Activated CD8-positive, alpha-beta T cell treated with anti-CD3 and anti-CD28 coated beads, Interleukin-2, amount 10 ng/mL, durations not matched to agents 7 days and 5 days (primary cell): ENCODE data around the gene AMN. TPM values are rescaled to one million over a fixed set of nuclear protein-coding genes. Genes with fewer than 3 reads are reported as not detected.
A peak's percentile ranks its signal among the peaks of the same experiment; 100 is the strongest.

Experiments
- ATAC-seq: fragments of 150-1000 bp; cut with Tn5 transposase; one replicate; pipeline ENCODE4 v1.10.0; 2021; ENCODE audit warnings: moderate library complexity
- CTCF ChIA-PET: fragments of 350-600 bp; sonication (Branson Sonifier 250); formaldehyde crosslinking; loops from one replicate; lab custom pipeline; 2021; ENCODE audit warnings: antibody characterized with exemption; lab: Charles Lee
- POLR2A ChIA-PET: fragments of 350-600 bp; sonication (Branson Sonifier 250); formaldehyde crosslinking; loops from one replicate; lab custom pipeline; 2021; ENCODE audit warnings: antibody characterized with exemption; lab: Charles Lee
- DNase-seq: peaks from one replicate; pipeline ENCODE4 v3.0.0-alpha.2; 2020
- H3K27ac Mint-ChIP-seq: one replicate; pipeline ENCODE4 v1.8.0; 2021; ENCODE audit warnings: mild to moderate bottlenecking, mixed read lengths
- H3K27me3 Mint-ChIP-seq: one replicate; pipeline ENCODE4 v1.8.0; 2021; ENCODE audit warnings: low read depth, mixed read lengths
- H3K36me3 Mint-ChIP-seq: one replicate; pipeline ENCODE4 v1.8.0; 2021; ENCODE audit warnings: low read depth, mixed read lengths
- H3K4me1 Mint-ChIP-seq: one replicate; pipeline ENCODE4 v1.8.0; 2021; ENCODE audit warnings: low read depth, mixed read lengths
- H3K4me3 Mint-ChIP-seq: one replicate; pipeline ENCODE4 v1.8.0; 2021; ENCODE audit warnings: mild to moderate bottlenecking, mixed read lengths
- H3K9me3 Mint-ChIP-seq: one replicate; pipeline ENCODE4 v1.8.0; 2022; ENCODE audit warnings: mixed read lengths; ENCODE audit not compliant: insufficient read depth
- total RNA-seq, 2 experiments: library from RNA; stranded (reverse); gene quantifications; one replicate each; pipeline ENCODE4 v1.2.3, GENCODE V29; 2021

The AMN gene
- total RNA-seq, 2 experiments from 2014 or later: 0.91 to 0.95 TPM

- ChIA-PET POLR2A (no interaction called here), CTCF (interaction anchor here (1.2 to 1.4 kb wide), 2 partner anchors 126 to 205 kb away, joined by 5 read pairs; no protein-coding TSS in a partner anchor)
- ATAC-seq: peak; percentile 79
- peak overlapping the region; percentile 74 for H3K27ac Mint-ChIP-seq
- H3K36me3 Mint-ChIP-seq: peaks cover 31% of the 10 kb centered on the region
- no peaks in the 10 kb centered on the region for H3K27me3 Mint-ChIP-seq
- peak overlapping the region; percentile 19 for H3K4me3 Mint-ChIP-seq
- H3K9me3 Mint-ChIP-seq: no peaks in the 10 kb centered on the region
- peaks cover 29% of the 10 kb centered on the region for H3K4me1 Mint-ChIP-seq
- peak; percentile 60 for DNase-seq
Observed at GRCh38 chr14:102900631-102901571, 21.6 kb upstream of the AMN start.

- Mint-ChIP-seq H3K36me3 (peaks cover 28% of the 10 kb centered on the region), H3K4me3 (peak overlapping the region; percentile 19), H3K27ac (peak overlapping the region; percentile 74), H3K9me3 (no peaks in the 10 kb centered on the region), H3K27me3 (no peaks in the 10 kb centered on the region), H3K4me1 (peaks cover 29% of the 10 kb centered on the region)
- ATAC-seq: peak; percentile 61
- ChIA-PET POLR2A (no interaction called here), CTCF (interaction anchor here (1.2 to 1.4 kb wide), 2 partner anchors 127 to 205 kb away, joined by 5 read pairs; no protein-coding TSS in a partner anchor)
- DNase-seq: peak; percentile 27
Observed at GRCh38 chr14:102901633-102902032, 20.8 kb upstream of the AMN start.

- H3K36me3 Mint-ChIP-seq: peaks cover 30% of the 10 kb centered on the region
- H3K27ac Mint-ChIP-seq: peak overlapping the region; percentile 74
- no peak overlapping the region for H3K4me3 Mint-ChIP-seq
- ChIA-PET CTCF (interaction anchor here (1.2 to 1.4 kb wide), 2 partner anchors 128 to 206 kb away, joined by 5 read pairs; no protein-coding TSS in a partner anchor), POLR2A (no interaction called here)
- ATAC-seq: no peak
- H3K4me1 Mint-ChIP-seq: peaks cover 29% of the 10 kb centered on the region
- no peak for DNase-seq
- H3K27me3 Mint-ChIP-seq: no peaks in the 10 kb centered on the region
- no peaks in the 10 kb centered on the region for H3K9me3 Mint-ChIP-seq
Observed at GRCh38 chr14:102902086-102902485, 20.4 kb upstream of the AMN start.

GRCh38 chr14:102902523-102903247, 19.8 kb upstream of the AMN start:
- no peak for DNase-seq
- ChIA-PET CTCF (no interaction called here), POLR2A (no interaction called here)
- peak overlapping the region; percentile 74 for H3K27ac Mint-ChIP-seq
- peaks cover 30% of the 10 kb centered on the region for H3K36me3 Mint-ChIP-seq
- no peaks in the 10 kb centered on the region for H3K27me3 Mint-ChIP-seq
- peaks cover 29% of the 10 kb centered on the region for H3K4me1 Mint-ChIP-seq
- ATAC-seq: no peak
- H3K4me3 Mint-ChIP-seq: no peak overlapping the region
- no peaks in the 10 kb centered on the region for H3K9me3 Mint-ChIP-seq

- Mint-ChIP-seq H3K9me3 (no peaks in the 10 kb centered on the region), H3K27me3 (no peaks in the 10 kb centered on the region), H3K4me1 (peaks cover 29% of the 10 kb centered on the region), H3K36me3 (peaks cover 29% of the 10 kb centered on the region), H3K27ac (peak overlapping the region; percentile 74), H3K4me3 (no peak overlapping the region)
- ATAC-seq: no peak
- DNase-seq: no peak
- POLR2A ChIA-PET: no interaction called here
- CTCF ChIA-PET: no interaction called here
Observed at GRCh38 chr14:102903248-102903888, 19.1 kb upstream of the AMN start.

GRCh38 chr14:102903889-102904512, 18.5 kb upstream of the AMN start:
- H3K4me3 Mint-ChIP-seq: no peak overlapping the region
- DNase-seq: no peak
- no peaks in the 10 kb centered on the region for H3K27me3 Mint-ChIP-seq
- no peak for ATAC-seq
- peaks cover 24% of the 10 kb centered on the region for H3K36me3 Mint-ChIP-seq
- CTCF ChIA-PET: no interaction called here
- no peaks in the 10 kb centered on the region for H3K9me3 Mint-ChIP-seq
- peaks cover 24% of the 10 kb centered on the region for H3K4me1 Mint-ChIP-seq
- POLR2A ChIA-PET: no interaction called here
- H3K27ac Mint-ChIP-seq: peak overlapping the region; percentile 72

GRCh38 chr14:102905116-102906108, 17.1 kb upstream of the AMN start:
- peaks cover 18% of the 10 kb centered on the region for H3K4me1 Mint-ChIP-seq
- POLR2A ChIA-PET: no interaction called here
- no peak overlapping the region for H3K27ac Mint-ChIP-seq
- no peaks in the 10 kb centered on the region for H3K27me3 Mint-ChIP-seq
- CTCF ChIA-PET: no interaction called here
- no peaks in the 10 kb centered on the region for H3K9me3 Mint-ChIP-seq
- no peak for ATAC-seq
- H3K36me3 Mint-ChIP-seq: peaks cover 20% of the 10 kb centered on the region
- H3K4me3 Mint-ChIP-seq: no peak overlapping the region
- no peak for DNase-seq

- Mint-ChIP-seq H3K4me3 (no peak overlapping the region), H3K27me3 (no peaks in the 10 kb centered on the region), H3K9me3 (no peaks in the 10 kb centered on the region), H3K4me1 (peaks cover 5% of the 10 kb centered on the region), H3K27ac (no peak overlapping the region), H3K36me3 (peaks cover 20% of the 10 kb centered on the region)
- DNase-seq: no peak
- CTCF ChIA-PET: no interaction called here
- ATAC-seq: no peak
- POLR2A ChIA-PET: no interaction called here
Observed at GRCh38 chr14:102906616-102907302, 15.7 kb upstream of the AMN start.

GRCh38 chr14:102907303-102907844, 15.1 kb upstream of the AMN start:
- Mint-ChIP-seq H3K27me3 (no peaks in the 10 kb centered on the region), H3K36me3 (peaks cover 20% of the 10 kb centered on the region), H3K9me3 (no peaks in the 10 kb centered on the region), H3K4me3 (no peak overlapping the region), H3K4me1 (peaks cover 2% of the 10 kb centered on the region), H3K27ac (no peak overlapping the region)
- ATAC-seq (no peak), DNase-seq (no peak)
- ChIA-PET CTCF (no interaction called here), POLR2A (no interaction called here)
